ENCODE measurements around the gene GPR63.
"Not testable (repeated sequence)": the region's sequence is repeated elsewhere in the genome, so short reads cannot be mapped to it uniquely, and the experiment has no call there.

The GPR63 gene, protein sequence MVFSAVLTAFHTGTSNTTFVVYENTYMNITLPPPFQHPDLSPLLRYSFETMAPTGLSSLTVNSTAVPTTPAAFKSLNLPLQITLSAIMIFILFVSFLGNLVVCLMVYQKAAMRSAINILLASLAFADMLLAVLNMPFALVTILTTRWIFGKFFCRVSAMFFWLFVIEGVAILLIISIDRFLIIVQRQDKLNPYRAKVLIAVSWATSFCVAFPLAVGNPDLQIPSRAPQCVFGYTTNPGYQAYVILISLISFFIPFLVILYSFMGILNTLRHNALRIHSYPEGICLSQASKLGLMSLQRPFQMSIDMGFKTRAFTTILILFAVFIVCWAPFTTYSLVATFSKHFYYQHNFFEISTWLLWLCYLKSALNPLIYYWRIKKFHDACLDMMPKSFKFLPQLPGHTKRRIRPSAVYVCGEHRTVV

DNA sequence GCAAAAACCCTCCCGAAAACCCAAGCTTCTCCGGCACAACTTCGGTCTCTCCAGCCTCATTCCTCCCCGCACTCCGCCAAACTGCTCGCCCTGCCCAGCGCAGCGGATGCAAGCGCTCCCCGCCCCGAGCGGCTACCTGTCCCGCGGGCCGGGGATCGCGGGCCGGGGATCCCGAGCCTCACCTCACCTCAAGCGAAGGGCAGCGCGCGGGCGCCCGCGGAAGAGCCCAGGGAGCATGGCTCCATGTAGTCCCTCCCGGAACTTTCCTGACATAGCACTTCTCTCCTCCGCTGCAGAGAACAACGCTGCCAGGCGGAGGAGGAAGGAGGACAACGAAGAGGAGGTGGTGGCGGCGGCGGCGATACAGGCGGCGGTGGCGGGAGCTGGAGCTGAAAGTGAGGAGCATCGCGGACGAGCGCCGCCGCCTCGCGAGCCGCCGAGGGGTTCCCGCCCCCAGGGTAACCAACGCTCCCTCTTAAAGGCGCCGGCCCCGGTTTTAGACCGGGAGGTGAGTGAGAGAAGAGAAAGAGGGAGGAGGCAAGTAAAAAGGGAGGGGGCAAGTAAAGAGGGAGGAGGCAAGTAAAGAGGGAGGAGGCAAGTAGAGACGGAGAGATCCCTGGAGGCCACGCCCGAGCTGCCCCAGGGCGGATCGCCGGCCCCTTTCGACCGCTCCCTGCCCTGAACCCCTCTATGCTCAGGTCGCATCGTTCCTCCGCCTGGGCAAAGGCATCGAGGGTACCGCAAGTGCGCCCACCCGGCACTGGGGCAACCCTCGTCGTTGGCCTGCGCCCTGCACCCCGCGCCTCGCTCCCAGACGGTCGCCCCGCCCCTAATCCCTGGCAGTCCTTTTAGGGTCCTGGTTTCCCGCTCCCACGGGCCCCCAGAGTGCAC is at the start of gene GPR63:
GPR63 (minus strand) TSS at position 397 of the 891 bp plus-strand sequence. CDS start 37,746 bp downstream, outside the sequence.
- TF ChIP-seq, protein P1, sequence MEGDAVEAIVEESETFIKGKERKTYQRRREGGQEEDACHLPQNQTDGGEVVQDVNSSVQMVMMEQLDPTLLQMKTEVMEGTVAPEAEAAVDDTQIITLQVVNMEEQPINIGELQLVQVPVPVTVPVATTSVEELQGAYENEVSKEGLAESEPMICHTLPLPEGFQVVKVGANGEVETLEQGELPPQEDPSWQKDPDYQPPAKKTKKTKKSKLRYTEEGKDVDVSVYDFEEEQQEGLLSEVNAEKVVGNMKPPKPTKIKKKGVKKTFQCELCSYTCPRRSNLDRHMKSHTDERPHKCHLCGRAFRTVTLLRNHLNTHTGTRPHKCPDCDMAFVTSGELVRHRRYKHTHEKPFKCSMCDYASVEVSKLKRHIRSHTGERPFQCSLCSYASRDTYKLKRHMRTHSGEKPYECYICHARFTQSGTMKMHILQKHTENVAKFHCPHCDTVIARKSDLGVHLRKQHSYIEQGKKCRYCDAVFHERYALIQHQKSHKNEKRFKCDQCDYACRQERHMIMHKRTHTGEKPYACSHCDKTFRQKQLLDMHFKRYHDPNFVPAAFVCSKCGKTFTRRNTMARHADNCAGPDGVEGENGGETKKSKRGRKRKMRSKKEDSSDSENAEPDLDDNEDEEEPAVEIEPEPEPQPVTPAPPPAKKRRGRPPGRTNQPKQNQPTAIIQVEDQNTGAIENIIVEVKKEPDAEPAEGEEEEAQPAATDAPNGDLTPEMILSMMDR (IDR thresholded peaks at IDR 0.05; ENCODE audit: low read depth, low read length, missing control alignments) = no peak
- in situ Hi-C loops (cut with HindIII; ENCODE audit: low sequenced_read_pairs) = no loop called here
- peak; percentile 32 for DNase-seq (ENCODE audit: low read depth)

DNA sequence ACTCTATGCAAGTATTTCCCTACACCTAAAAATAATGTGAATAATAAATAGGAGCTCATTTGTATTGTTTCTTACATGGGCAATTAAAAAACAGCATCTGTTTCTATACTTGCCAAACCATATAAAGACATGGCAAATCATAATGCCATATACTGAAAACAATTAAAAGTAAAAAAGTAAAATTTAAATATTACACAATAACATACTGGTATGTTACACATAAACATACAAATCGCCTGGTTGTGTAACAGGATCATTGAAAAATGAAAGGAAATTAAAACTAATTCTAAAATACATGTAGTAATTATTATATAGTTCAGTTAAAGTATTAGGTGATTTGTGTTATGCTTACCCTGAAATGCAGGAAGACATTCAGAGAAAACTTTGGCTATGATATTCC is 49.2 kb upstream of the GPR63 start:
- TF ChIP-seq, protein P1 (IDR thresholded peaks at IDR 0.05; ENCODE audit: low read depth, low read length, missing control alignments) = no peak
- no peak overlapping the region for H3K4me3 ChIP-seq (ENCODE audit: low read depth, low read length)
- DNase-seq (ENCODE audit: low read depth) = no peak
- in situ Hi-C loops (cut with HindIII; ENCODE audit: low sequenced_read_pairs) = no loop called here

More for the DNA sequence above, at the start of gene GPR63:
- H3K4me3 ChIP-seq (ENCODE audit: low read depth, low read length) = peak within 1 kb of the TSS; percentile 87

DNA sequence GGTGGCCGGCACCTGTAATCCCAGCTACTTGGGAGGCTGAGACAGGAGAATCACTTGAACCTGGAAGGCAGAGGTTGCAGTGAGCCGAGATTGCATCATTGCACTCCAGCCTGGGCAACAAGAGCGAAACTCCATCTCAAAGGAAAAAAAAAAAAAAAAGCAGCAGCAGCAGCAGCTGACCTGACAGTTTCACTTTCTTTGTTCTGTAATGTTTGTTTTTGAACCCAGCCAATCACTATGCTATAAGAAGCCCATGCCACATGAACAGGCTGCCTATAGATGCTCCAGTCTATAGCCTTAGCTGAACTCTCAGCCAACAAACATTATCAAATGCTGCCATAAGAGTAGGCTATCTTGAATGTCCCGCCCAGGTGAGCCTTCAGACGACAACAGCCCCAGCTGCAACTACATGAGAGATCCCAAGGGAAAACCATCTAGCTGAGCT is 47.9 kb upstream of the GPR63 start:
- in situ Hi-C loops (cut with HindIII; ENCODE audit: low sequenced_read_pairs); DNase-seq (ENCODE audit: low read depth); H3K4me3 ChIP-seq (ENCODE audit: low read depth, low read length): not testable (repeated sequence)

DNA sequence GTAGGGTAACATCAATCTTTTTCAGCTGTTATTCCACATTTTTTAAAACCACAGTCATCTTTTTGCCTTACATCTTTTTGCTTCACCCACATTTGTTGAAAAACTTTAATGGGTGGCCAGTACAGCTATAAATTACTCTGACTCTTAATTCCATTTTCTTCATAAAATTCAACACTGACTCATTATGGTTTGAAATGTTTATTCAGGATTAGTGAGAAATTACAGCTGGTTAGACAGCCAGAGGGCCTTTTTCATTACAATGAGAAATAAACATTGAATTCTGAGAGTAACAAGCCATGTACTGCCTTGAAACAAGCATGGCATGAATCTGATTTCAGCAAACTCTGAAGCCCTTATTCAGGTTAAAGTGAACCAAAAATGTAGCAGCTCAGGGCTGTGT is 40.9 kb upstream of the GPR63 start:
- H3K4me3 ChIP-seq (ENCODE audit: low read depth, low read length) = no peak overlapping the region
- no peak for DNase-seq (ENCODE audit: low read depth)
- in situ Hi-C loops (cut with HindIII; ENCODE audit: low sequenced_read_pairs) = no loop called here
- TF ChIP-seq, protein P1 (IDR thresholded peaks at IDR 0.05; ENCODE audit: low read depth, low read length, missing control alignments) = no peak

DNA sequence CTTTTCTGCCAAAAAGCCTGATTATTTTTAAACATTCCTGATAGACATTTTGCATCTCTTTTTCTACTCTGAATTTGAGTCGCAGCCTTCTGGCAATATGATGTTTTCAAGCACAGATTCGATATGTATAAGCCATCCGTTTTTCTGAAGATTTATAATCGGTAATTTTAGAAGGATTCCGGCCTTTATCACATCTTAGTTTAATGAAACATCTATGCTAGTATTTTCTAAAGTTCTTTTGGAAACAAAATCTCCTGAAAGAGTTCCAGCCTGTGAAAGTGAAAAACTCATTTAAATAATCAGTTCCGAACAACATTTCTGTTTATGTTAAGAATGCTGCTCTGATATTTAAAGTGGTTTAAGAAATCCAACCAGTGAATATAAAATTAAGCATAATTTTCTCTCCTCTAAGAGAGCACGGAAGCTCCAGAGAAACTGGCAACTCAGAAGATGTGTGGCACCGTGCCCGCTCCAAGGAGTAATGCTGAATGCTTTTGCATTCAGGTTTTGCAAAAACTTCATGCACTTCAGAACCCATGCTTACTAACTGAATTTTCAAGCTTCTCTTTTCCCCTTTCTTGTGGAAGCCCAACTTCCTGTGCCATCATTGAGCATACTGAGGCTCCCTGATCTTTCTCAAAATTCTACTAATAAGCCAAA is 39.7 kb upstream of the GPR63 start:
- H3K4me3 ChIP-seq (ENCODE audit: low read depth, low read length) = no peak overlapping the region
- TF ChIP-seq, protein P1 (IDR thresholded peaks at IDR 0.05; ENCODE audit: low read depth, low read length, missing control alignments) = no peak
- DNase-seq (ENCODE audit: low read depth) = no peak
- in situ Hi-C loops (cut with HindIII; ENCODE audit: low sequenced_read_pairs) = no loop called here

DNA sequence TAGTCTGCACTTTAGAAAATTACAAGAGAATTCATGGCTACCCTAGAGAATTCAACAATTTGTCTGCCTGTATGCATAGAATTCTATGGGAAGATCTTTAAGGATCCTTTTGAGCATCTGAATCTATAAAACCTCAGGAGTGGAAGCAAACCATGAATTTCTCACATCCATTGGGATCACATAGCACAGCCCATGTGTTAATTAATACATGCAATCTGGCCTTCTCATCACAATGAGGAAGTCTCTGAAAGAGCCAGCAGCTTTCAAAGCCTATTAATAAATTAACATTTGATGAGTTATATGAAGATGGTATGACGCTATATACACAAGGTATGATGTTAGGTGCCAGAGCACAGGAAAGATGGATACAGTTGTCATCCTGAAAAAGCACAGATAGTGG is 35.7 kb upstream of the GPR63 start:
- H3K4me3 ChIP-seq (ENCODE audit: low read depth, low read length) = no peak overlapping the region
- TF ChIP-seq, protein P1 (IDR thresholded peaks at IDR 0.05; ENCODE audit: low read depth, low read length, missing control alignments) = no peak
- in situ Hi-C loops (cut with HindIII; ENCODE audit: low sequenced_read_pairs) = loop anchor here (25.0 kb wide), 1 partner anchor 211 kb away; no protein-coding TSS in a partner anchor
- no peak for DNase-seq (ENCODE audit: low read depth)
